Tibial nerve (tissue), 4 donors: Measurements from ENCODE around the gene SERPINE1. TPM values are rescaled to one million over a fixed set of nuclear protein-coding genes. Genes with fewer than 3 reads are reported as not detected.
"Not testable (repeated sequence)": the region's sequence is repeated elsewhere in the genome, so short reads cannot be mapped to it uniquely, and the experiment has no call there.

ENCODE experiments used
- DNase-seq, 2 donors: peaks; one replicate each; pipeline ENCODE4 v3.0.0-alpha.2; 2019; ENCODE audit warnings: low spot score in 2 of 2
- H3K27ac ChIP-seq, 4 donors: fragments of 200-600 bp; sonication (generic) in 3 of 4; one replicate each; pipeline ENCODE4 v1.5.1; 2017 to 2019; ENCODE audit warnings: mild to moderate bottlenecking in 1 of 4
- H3K27me3 ChIP-seq, 2 donors: fragments of 200-600 bp; sonication (generic) in 1 of 2; one replicate each; pipeline versions ENCODE4 v1.5.1 to v1.6.0; 2017 to 2019
- H3K36me3 ChIP-seq, 3 donors: fragments of 200-600 bp; sonication (generic); one replicate each; pipeline ENCODE4 v1.5.1; 2018 to 2019
- H3K4me1 ChIP-seq, 4 donors: fragments of 200-600 bp; sonication (generic) in 3 of 4; one replicate each; pipeline ENCODE4 v1.5.1; 2017 to 2019
- H3K4me3 ChIP-seq, 4 donors: fragments of 200-600 bp; sonication (generic) in 3 of 4; one replicate each; pipeline ENCODE4 v1.5.1; 2017 to 2019; ENCODE audit warnings: mild to moderate bottlenecking in 1 of 4, moderate library complexity in 1 of 4
- H3K9me3 ChIP-seq, 4 donors: fragments of 200-600 bp; sonication (generic) in 3 of 4; one replicate each; pipeline ENCODE4 v1.5.1; 2017 to 2019
- EP300 ChIP-seq, 2 donors: sonication (generic); formaldehyde crosslinking; IDR thresholded peaks; one replicate each; pipeline ENCODE4 v1.6.1; 2017; ENCODE audit warnings: antibody characterized with exemption in 2 of 2, mild to moderate bottlenecking in 1 of 2
- POLR2A ChIP-seq, 2 donors: fragments of 450-650 bp; IDR thresholded peaks; one replicate each; pipeline ENCODE4 v1.6.1; 2017; ENCODE audit warnings: antibody characterized with exemption in 2 of 2, mild to moderate bottlenecking in 2 of 2, moderate library complexity in 2 of 2
- WGBS, 2 donors: methylation state at CpG; one replicate each; pipeline ENCODE4 v1.1.5; 2018; 5-methylcytosine and 5-hydroxymethylcytosine counted together
- total RNA-seq, 4 donors: library from RNA; depleted of rRNA; stranded (reverse); fragments of >200 nt; gene quantifications; one replicate each; pipeline ENCODE4 v1.1.0, GENCODE V29; 2016
- TF ChIP-seq, protein P1 (sequence below), 5 experiments: fragments of 200-600 bp in 3 of 5; fragments of 450-650 bp in 2 of 5; sonication (generic) in 3 of 5; IDR thresholded peaks; one replicate each; pipeline ENCODE4 v1.5.1; 2016 to 2019; ENCODE audit warnings: antibody characterized with exemption in 5 of 5, mild to moderate bottlenecking in 3 of 5, moderate library complexity in 2 of 5

SERPINE1 gene
- total RNA-seq, 4 donors from 2014 or later, result 3.3 to 13.9 (median 8.1) TPM

- 59 to 63% methylated on average over 14 to 15 of the region's 15 CpGs for WGBS, 2 donors
- peaks cover 0 to 37% (median 13%) of the 10 kb centered on the region in 4 donors for H3K4me1 ChIP-seq
- no peaks in the 10 kb centered on the region for H3K36me3 ChIP-seq
- no peaks in the 10 kb centered on the region for H3K9me3 ChIP-seq
- H3K27me3 ChIP-seq, result no peaks in the 10 kb centered on the region
- TF ChIP-seq, protein P1, sequence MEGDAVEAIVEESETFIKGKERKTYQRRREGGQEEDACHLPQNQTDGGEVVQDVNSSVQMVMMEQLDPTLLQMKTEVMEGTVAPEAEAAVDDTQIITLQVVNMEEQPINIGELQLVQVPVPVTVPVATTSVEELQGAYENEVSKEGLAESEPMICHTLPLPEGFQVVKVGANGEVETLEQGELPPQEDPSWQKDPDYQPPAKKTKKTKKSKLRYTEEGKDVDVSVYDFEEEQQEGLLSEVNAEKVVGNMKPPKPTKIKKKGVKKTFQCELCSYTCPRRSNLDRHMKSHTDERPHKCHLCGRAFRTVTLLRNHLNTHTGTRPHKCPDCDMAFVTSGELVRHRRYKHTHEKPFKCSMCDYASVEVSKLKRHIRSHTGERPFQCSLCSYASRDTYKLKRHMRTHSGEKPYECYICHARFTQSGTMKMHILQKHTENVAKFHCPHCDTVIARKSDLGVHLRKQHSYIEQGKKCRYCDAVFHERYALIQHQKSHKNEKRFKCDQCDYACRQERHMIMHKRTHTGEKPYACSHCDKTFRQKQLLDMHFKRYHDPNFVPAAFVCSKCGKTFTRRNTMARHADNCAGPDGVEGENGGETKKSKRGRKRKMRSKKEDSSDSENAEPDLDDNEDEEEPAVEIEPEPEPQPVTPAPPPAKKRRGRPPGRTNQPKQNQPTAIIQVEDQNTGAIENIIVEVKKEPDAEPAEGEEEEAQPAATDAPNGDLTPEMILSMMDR (IDR thresholded peaks at IDR 0.05), result no peak
- TF ChIP-seq POLR2A (IDR thresholded peaks at IDR 0.05), result no peak
- no peak overlapping the region for H3K27ac ChIP-seq
- H3K4me3 ChIP-seq, result no peak overlapping the region
- no peak for DNase-seq
Observed at GRCh38 chr7:101104193-101104713, 22.7 kb upstream of the SERPINE1 start.

GRCh38 chr7:101104799-101105198, 22.1 kb upstream of the SERPINE1 start:
- no peak overlapping the region for H3K4me3 ChIP-seq
- peaks cover 0 to 32% (median 9%) of the 10 kb centered on the region in 4 donors for H3K4me1 ChIP-seq
- DNase-seq, result no peak
- no peaks in the 10 kb centered on the region for H3K9me3 ChIP-seq
- TF ChIP-seq, protein P1 (IDR thresholded peaks at IDR 0.05), result no peak
- TF ChIP-seq POLR2A (IDR thresholded peaks at IDR 0.05) (no peak), EP300 (IDR thresholded peaks at IDR 0.05) (no peak)
- no peaks in the 10 kb centered on the region for H3K27me3 ChIP-seq
- no peak overlapping the region for H3K27ac ChIP-seq
- 66 to 73% methylated on average over 3 of the region's 3 CpGs for WGBS, 2 donors
- H3K36me3 ChIP-seq, result no peaks in the 10 kb centered on the region

- not testable (repeated sequence) for H3K27ac ChIP-seq, H3K27me3 ChIP-seq, DNase-seq, H3K4me3 ChIP-seq, H3K9me3 ChIP-seq, H3K36me3 ChIP-seq
- 79% methylated on average over 5 of the region's 5 CpGs for WGBS, 2 donors
- peaks cover 0 to 27% (median 7%) of the 10 kb centered on the region in 4 donors for H3K4me1 ChIP-seq
Observed at GRCh38 chr7:101105248-101105647, 21.7 kb upstream of the SERPINE1 start.

DNA sequence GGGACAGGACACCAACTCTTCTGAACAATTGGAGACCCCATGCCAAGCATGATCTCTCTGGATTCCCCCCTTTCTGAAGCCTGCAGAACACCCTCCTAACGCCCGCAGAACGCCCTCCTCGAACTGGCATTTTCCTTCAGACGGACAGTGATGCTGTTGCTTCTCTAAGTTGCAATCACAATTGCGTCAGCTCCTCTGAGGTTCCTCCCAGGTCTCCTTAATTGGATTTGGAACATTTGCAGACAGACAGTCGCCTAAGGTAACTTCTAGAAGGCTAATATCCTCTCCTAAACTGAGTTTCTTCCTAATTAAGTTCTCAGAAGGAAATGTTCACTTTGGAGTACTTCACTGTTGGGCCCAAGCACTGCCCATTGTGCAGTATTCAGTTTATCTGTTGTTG, 20.5 kb upstream of the SERPINE1 start:
- no peaks in the 10 kb centered on the region for H3K36me3 ChIP-seq
- H3K27ac ChIP-seq, result no peak overlapping the region
- no peaks in the 10 kb centered on the region for H3K9me3 ChIP-seq
- WGBS, 2 donors, result 85 to 87% methylated on average over 7 of the region's 7 CpGs
- peaks cover 0 to 17% (median 0%) of the 10 kb centered on the region in 4 donors for H3K4me1 ChIP-seq
- no peak for DNase-seq
- no peak overlapping the region for H3K4me3 ChIP-seq
- no peaks in the 10 kb centered on the region for H3K27me3 ChIP-seq
- TF ChIP-seq, protein P1 (IDR thresholded peaks at IDR 0.05), result no peak
- TF ChIP-seq POLR2A (IDR thresholded peaks at IDR 0.05) (no peak), EP300 (IDR thresholded peaks at IDR 0.05) (no peak)

GRCh38 chr7:101108330-101108857, 18.5 kb upstream of the SERPINE1 start:
- no peak overlapping the region for H3K4me3 ChIP-seq
- no peaks in the 10 kb centered on the region for H3K9me3 ChIP-seq

More at GRCh38 chr7:101108330-101108857, 18.5 kb upstream of the SERPINE1 start:
- TF ChIP-seq POLR2A (IDR thresholded peaks at IDR 0.05) (no peak), EP300 (IDR thresholded peaks at IDR 0.05) (peak in 1 of 2 donors; percentile 66)
- TF ChIP-seq, protein P1 (IDR thresholded peaks at IDR 0.05), result no peak
- H3K4me1 ChIP-seq, result peaks cover 0 to 13% (median 0%) of the 10 kb centered on the region in 4 donors
- no peak overlapping the region for H3K27ac ChIP-seq
- no peaks in the 10 kb centered on the region for H3K36me3 ChIP-seq
- WGBS, 2 donors, result 40 to 48% methylated on average over 16 of the region's 16 CpGs
- no peaks in the 10 kb centered on the region for H3K27me3 ChIP-seq
- peak in 1 of 2 donors; percentile 64 for DNase-seq
